ENCODE data around the gene FSTL4.

DNA sequence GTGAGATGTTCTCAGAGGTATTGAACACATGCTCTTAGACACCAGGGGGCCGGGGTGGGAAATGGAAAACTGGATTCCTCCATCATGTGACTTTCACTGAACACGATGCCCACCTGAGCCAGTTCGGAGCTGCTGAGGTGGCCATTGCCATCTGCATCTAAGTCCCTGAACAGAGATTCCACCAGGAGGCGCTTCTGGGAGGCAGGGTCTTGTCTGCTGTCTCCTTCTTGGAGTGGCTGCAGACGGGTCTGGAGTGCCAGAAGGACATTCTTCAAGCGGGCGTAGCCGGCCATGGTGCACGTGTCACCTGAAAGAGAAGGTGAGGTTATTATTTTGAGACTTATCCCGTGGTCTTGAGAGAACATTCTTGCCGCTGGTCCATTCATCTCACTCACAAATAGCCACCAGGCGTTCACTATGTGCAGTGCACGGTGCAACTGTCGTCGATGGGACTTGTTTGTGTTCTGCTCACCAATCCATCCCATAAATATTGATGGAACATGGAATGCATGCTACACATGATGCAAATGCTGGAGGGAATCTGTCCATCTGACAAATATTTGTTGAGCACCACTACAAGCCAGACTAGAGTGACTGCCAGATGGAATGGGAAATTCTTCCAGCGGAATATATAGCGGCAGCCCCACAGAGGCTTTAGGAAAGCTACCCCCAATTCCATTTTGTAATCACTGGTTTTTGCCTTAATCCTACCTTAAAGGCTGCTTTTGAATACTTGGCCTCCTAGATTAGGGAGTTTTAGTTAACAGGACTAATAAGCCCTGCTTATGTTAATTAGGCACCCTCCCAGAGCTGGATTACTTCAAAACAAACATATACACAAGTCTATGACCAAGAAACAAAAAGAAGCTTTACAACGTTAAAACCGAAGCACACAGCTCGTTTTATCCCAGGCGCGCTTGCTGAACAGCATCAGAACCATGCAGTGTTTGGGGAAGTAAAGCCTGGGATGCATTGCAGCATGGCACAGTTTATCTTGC, 295.7 kb downstream of the FSTL4 start:
- TF ChIP-seq, protein P1, sequence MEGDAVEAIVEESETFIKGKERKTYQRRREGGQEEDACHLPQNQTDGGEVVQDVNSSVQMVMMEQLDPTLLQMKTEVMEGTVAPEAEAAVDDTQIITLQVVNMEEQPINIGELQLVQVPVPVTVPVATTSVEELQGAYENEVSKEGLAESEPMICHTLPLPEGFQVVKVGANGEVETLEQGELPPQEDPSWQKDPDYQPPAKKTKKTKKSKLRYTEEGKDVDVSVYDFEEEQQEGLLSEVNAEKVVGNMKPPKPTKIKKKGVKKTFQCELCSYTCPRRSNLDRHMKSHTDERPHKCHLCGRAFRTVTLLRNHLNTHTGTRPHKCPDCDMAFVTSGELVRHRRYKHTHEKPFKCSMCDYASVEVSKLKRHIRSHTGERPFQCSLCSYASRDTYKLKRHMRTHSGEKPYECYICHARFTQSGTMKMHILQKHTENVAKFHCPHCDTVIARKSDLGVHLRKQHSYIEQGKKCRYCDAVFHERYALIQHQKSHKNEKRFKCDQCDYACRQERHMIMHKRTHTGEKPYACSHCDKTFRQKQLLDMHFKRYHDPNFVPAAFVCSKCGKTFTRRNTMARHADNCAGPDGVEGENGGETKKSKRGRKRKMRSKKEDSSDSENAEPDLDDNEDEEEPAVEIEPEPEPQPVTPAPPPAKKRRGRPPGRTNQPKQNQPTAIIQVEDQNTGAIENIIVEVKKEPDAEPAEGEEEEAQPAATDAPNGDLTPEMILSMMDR (IDR thresholded peaks at IDR 0.05; ENCODE audit: poor library complexity), result peak; percentile 29
- no peak for TF ChIP-seq EZH2phosphoT487 (IDR thresholded peaks at IDR 0.05; ENCODE audit: low read depth, severe bottlenecking, unreplicated experiment)
